Measurements from ENCODE around the gene NXPE3.

The NXPE3 gene

DNA sequence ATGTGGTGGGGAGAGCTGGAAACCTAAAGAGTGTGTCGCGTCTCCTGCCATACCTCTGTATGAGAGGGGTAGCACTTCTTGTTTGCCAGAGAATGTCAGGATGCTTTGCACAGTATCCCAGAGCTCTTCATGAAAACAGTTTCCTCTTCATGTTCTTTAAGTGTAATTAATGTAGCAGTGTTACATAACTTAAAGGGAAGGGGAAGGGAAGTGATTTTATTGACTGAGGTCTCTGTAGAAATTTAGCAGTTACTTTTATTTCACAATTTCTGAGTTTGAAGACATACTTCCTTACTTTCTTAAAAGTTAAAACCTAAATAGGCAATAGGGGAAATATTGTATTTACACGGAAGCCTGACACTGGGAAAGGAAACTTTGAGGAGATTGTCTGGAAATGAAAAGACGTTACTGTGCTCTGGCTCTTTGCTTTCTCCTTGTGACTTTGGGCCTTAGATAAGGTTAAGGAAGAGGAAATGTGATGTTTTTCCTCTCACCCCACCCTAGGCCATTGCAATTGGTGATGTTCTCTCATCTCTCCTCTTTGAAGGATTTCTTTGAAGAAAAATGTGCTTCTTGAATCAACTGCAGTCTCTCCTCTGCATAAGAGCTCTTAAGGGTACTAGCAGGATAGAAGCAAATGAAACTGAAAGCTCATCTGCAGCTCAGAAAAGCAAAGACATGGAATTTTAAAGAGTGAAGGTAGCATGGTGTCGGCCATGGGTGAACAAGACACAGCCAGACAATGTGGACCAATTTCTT is 6.0 kb downstream of the NXPE3 start:
- H3K27ac ChIP-seq (replicated peaks) = peak overlapping the region; percentile 71
- TF ChIP-seq POLR2AphosphoS5 (IDR thresholded peaks at IDR 0.05; ENCODE audit: low read depth) (no peak), SPI1 (IDR thresholded peaks at IDR 0.05; ENCODE audit: borderline replicate concordance, low read depth) (peak; percentile 87)
- H3K4me3 ChIP-seq (replicated peaks; ENCODE audit: insufficient read depth, low read length) = no peak overlapping the region; the same call in 1 of the 2 replicates
- peak; percentile 23 to 76 for DNase-seq (ENCODE audit: low read depth in 1 of 2, low spot score in 1 of 2)
- no peaks in the 10 kb centered on the region for H3K27me3 ChIP-seq (ENCODE audit: insufficient read depth, poor library complexity, severe bottlenecking)

DNA sequence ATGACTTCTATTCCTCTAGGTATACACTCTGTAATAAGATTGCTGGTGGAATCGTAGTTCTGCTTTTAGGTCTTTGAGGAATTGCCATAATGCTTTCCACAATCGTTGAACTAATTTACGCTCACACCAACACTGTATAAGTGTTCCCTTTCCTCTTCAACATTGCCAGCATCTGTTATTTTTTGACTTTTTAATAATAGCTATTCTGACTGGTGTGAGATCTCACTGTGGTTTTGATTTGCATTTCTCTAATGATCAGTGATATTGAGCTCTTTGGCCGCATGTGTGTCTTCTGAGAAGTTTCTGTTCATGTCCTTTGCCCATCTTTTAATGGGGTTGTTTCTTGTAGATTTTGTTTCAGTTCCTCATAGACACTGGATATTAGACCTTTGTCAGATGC is 12.8 kb downstream of the NXPE3 start:
- no peaks in the 10 kb centered on the region for H3K27me3 ChIP-seq (ENCODE audit: insufficient read depth, poor library complexity, severe bottlenecking)
- no peak overlapping the region for H3K27ac ChIP-seq (replicated peaks)
- TF ChIP-seq, protein P1, sequence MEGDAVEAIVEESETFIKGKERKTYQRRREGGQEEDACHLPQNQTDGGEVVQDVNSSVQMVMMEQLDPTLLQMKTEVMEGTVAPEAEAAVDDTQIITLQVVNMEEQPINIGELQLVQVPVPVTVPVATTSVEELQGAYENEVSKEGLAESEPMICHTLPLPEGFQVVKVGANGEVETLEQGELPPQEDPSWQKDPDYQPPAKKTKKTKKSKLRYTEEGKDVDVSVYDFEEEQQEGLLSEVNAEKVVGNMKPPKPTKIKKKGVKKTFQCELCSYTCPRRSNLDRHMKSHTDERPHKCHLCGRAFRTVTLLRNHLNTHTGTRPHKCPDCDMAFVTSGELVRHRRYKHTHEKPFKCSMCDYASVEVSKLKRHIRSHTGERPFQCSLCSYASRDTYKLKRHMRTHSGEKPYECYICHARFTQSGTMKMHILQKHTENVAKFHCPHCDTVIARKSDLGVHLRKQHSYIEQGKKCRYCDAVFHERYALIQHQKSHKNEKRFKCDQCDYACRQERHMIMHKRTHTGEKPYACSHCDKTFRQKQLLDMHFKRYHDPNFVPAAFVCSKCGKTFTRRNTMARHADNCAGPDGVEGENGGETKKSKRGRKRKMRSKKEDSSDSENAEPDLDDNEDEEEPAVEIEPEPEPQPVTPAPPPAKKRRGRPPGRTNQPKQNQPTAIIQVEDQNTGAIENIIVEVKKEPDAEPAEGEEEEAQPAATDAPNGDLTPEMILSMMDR (IDR thresholded peaks at IDR 0.05; ENCODE audit: insufficient read depth, low read length) = no peak
- no peak for TF ChIP-seq SPI1 (IDR thresholded peaks at IDR 0.05; ENCODE audit: borderline replicate concordance, low read depth)
- no peak for TF ChIP-seq GABPA (IDR thresholded peaks at IDR 0.05; ENCODE audit: low read depth)
- TF ChIP-seq POLR2AphosphoS5 (IDR thresholded peaks at IDR 0.05; ENCODE audit: low read depth) = no peak
- TF ChIP-seq, protein P2, sequence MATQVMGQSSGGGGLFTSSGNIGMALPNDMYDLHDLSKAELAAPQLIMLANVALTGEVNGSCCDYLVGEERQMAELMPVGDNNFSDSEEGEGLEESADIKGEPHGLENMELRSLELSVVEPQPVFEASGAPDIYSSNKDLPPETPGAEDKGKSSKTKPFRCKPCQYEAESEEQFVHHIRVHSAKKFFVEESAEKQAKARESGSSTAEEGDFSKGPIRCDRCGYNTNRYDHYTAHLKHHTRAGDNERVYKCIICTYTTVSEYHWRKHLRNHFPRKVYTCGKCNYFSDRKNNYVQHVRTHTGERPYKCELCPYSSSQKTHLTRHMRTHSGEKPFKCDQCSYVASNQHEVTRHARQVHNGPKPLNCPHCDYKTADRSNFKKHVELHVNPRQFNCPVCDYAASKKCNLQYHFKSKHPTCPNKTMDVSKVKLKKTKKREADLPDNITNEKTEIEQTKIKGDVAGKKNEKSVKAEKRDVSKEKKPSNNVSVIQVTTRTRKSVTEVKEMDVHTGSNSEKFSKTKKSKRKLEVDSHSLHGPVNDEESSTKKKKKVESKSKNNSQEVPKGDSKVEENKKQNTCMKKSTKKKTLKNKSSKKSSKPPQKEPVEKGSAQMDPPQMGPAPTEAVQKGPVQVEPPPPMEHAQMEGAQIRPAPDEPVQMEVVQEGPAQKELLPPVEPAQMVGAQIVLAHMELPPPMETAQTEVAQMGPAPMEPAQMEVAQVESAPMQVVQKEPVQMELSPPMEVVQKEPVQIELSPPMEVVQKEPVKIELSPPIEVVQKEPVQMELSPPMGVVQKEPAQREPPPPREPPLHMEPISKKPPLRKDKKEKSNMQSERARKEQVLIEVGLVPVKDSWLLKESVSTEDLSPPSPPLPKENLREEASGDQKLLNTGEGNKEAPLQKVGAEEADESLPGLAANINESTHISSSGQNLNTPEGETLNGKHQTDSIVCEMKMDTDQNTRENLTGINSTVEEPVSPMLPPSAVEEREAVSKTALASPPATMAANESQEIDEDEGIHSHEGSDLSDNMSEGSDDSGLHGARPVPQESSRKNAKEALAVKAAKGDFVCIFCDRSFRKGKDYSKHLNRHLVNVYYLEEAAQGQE (IDR thresholded peaks at IDR 0.05; ENCODE audit: insufficient replicate concordance, low read depth) = no peak
- no peak for DNase-seq (ENCODE audit: low read depth in 1 of 2, low spot score in 1 of 2)
- H3K4me3 ChIP-seq (replicated peaks; ENCODE audit: insufficient read depth, low read length) = no peak overlapping the region

DNA sequence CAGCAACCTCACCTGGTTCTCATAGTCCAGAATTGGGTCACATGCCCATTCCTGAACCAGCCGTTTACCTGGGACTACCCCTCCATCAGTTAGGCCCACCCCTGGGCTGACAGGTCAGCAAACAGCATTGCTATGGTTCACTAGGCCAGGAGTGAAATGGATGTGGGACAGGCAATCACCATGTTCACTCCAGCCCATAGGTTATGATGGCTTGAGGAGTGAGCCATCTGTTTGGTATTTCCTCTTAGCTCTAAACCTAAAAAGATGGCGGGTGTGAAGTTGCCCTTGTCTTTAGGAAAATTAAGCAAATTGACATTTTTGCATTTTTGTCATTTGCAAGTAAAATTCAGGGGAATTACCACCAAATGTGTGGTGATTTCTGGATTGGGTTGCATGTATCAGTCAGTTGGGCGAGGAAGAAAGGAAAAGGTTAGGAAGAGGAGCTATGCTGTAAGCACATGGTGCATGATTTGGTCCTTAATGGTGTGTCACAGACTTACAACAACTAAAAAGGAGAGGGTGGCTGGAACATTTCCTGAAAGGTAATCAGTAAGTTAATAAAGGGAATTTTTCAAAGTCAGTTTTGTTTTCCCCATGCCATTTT is 17.2 kb downstream of the NXPE3 start:
- Histone ChIP-seq H3K4me3 (replicated peaks; ENCODE audit: insufficient read depth, low read length) (no peak overlapping the region), H3K27ac (replicated peaks) (no peak overlapping the region), H3K27me3 (ENCODE audit: insufficient read depth, poor library complexity, severe bottlenecking) (no peaks in the 10 kb centered on the region)
- TF ChIP-seq, protein P1 (IDR thresholded peaks at IDR 0.05; ENCODE audit: insufficient read depth, low read length) = no peak
- TF ChIP-seq SPI1 (IDR thresholded peaks at IDR 0.05; ENCODE audit: borderline replicate concordance, low read depth) (no peak), GABPA (IDR thresholded peaks at IDR 0.05; ENCODE audit: low read depth) (no peak), POLR2AphosphoS5 (IDR thresholded peaks at IDR 0.05; ENCODE audit: low read depth) (no peak)
- TF ChIP-seq, protein P2 (IDR thresholded peaks at IDR 0.05; ENCODE audit: insufficient replicate concordance, low read depth) = no peak
- no peak for DNase-seq (ENCODE audit: low read depth in 1 of 2, low spot score in 1 of 2)

DNA sequence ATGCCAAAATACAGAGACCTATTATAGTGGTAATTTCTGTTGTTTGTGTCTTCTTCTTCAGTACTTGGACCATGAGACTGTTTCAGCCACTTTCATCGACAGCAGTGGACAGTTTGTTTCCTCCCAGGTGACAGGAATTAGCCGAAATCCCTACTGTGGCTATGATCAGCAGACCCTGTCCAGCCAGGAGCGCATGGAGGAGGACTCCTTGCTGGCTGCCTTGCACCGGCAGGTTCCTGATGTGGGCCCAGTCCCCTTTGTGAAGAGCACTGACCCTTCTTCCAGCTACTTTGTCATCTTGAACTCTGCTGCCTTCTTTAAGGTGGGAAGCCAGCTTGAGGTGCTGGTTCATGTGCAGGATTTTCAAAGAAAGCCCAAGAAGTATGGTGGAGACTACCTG is 22.2 kb downstream of the NXPE3 start:
- no peak overlapping the region for H3K4me3 ChIP-seq (replicated peaks; ENCODE audit: insufficient read depth, low read length)
- no peak overlapping the region for H3K27ac ChIP-seq (replicated peaks)
- TF ChIP-seq, protein P2 (IDR thresholded peaks at IDR 0.05; ENCODE audit: insufficient replicate concordance, low read depth) = no peak
- TF ChIP-seq, protein P1 (IDR thresholded peaks at IDR 0.05; ENCODE audit: insufficient read depth, low read length) = no peak
- TF ChIP-seq POLR2AphosphoS5 (IDR thresholded peaks at IDR 0.05; ENCODE audit: low read depth) (no peak), GABPA (IDR thresholded peaks at IDR 0.05; ENCODE audit: low read depth) (no peak), SPI1 (IDR thresholded peaks at IDR 0.05; ENCODE audit: borderline replicate concordance, low read depth) (no peak)
- no peak for DNase-seq (ENCODE audit: low read depth in 1 of 2, low spot score in 1 of 2)
- no peaks in the 10 kb centered on the region for H3K27me3 ChIP-seq (ENCODE audit: insufficient read depth, poor library complexity, severe bottlenecking)

Measured in HL-60 (cell line).